Glomerular visceral epithelial cell (primary cell): Measurements from ENCODE around the gene CENPE.
A peak's percentile ranks its signal among the peaks of the same experiment; 100 is the strongest.
"Not testable (repeated sequence)": the region's sequence is repeated elsewhere in the genome, so short reads cannot be mapped to it uniquely, and the experiment has no call there.

Experiments used
- DNase-seq: peaks from one replicate; pipeline ENCODE4 v3.0.0-alpha.2; 2016; ENCODE audit errors: extremely low spot score

The CENPE gene

GRCh38 chr4:103198111-103198765 is at the start of gene CENPE:
CENPE (minus strand) TSS chr4:103198343; CDS start chr4:103198319, 24 bp downstream.
- peak; percentile 87 for DNase-seq

GRCh38 chr4:103244251-103244650 is 46.1 kb upstream of the CENPE start:
- DNase-seq = no peak

GRCh38 chr4:103230938-103231337 is 32.8 kb upstream of the CENPE start:
- DNase-seq = not testable (repeated sequence)

- DNase-seq = not testable (repeated sequence)
Observed at GRCh38 chr4:103223556-103223955, 25.4 kb upstream of the CENPE start.

GRCh38 chr4:103207673-103208072 is 9.5 kb upstream of the CENPE start:
- no peak for DNase-seq

GRCh38 chr4:103204111-103204510 is 6.0 kb upstream of the CENPE start:
- peak; percentile 23 for DNase-seq

GRCh38 chr4:103201724-103202123 is 3.6 kb upstream of the CENPE start:
- DNase-seq = no peak

- DNase-seq = no peak
Observed at GRCh38 chr4:103201253-103201652, 3.1 kb upstream of the CENPE start.

GRCh38 chr4:103199009-103199408 is 866 bp upstream of the CENPE start:
- no peak for DNase-seq

- DNase-seq = no peak
Observed at GRCh38 chr4:103197765-103198110, 405 bp downstream of the CENPE start.

GRCh38 chr4:103193457-103193856 is 4.7 kb downstream of the CENPE start:
- no peak for DNase-seq

GRCh38 chr4:103171006-103171405 is 27.1 kb downstream of the CENPE start:
- no peak for DNase-seq

GRCh38 chr4:103169750-103170149 is 28.4 kb downstream of the CENPE start:
- DNase-seq = not testable (repeated sequence)

- no peak for DNase-seq
Observed at GRCh38 chr4:103168993-103169392, 29.1 kb downstream of the CENPE start.

GRCh38 chr4:103162176-103162575 is 36.0 kb downstream of the CENPE start:
- no peak for DNase-seq

- DNase-seq = no peak
Observed at GRCh38 chr4:103158760-103159159, 39.4 kb downstream of the CENPE start.

- no peak for DNase-seq
Observed at GRCh38 chr4:103156106-103156505, 42.0 kb downstream of the CENPE start.

GRCh38 chr4:103152381-103152780 is 45.8 kb downstream of the CENPE start:
- no peak for DNase-seq

GRCh38 chr4:103150677-103151076 is 47.5 kb downstream of the CENPE start:
- no peak for DNase-seq

- DNase-seq = no peak
Observed at GRCh38 chr4:103144926-103145325, 53.2 kb downstream of the CENPE start.

GRCh38 chr4:103137446-103137827 is 60.7 kb downstream of the CENPE start:
- peak; percentile 31 for DNase-seq

- DNase-seq = no peak
Observed at GRCh38 chr4:103136671-103137445, 61.3 kb downstream of the CENPE start.

GRCh38 chr4:103129174-103129573 is 69.0 kb downstream of the CENPE start:
- no peak for DNase-seq
